Measurements from ENCODE around the gene HBZ.

Gene HBZ

DNA sequence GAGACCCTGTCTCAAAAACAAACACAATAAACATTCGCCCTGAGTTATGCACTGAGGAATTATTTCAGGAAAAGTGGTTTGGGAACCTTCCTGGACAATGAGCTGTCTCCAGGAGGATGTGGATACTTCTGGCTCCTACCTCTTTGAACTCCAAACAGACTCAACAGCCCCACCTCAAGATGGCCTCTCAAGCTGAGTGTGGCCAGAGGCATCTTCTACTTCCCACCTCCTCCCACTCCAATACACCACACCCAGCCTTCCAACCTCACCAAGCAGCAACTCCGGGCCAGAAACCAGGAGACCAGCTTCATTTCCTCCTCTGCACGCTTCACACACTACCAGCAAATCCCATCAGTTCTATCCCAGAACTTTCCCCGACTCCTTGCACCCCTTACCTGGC is 39.4 kb downstream of the HBZ start:
- no peaks in the 10 kb centered on the region for H3K79me2 ChIP-seq (ENCODE audit: insufficient read depth, low read length)

DNA sequence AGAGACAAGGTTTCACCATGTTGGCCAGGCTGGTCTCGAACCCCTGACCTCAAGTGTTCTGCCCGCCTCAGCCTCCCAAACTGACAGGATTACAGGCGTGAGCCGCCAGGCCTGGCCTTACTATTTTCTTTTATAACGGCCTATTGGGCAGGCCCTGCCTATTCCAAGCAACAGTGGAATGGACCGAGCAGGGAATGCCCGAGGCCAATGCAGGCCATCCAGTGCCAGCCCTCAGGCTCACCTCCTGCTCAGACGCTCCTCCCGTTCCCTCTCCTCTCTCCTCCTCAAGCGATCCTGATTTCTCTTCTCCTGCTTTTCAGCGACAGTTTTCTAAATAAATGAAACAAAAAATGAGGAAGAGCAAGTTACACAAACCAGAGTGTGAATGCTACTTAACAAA is 40.2 kb downstream of the HBZ start:
- no peak overlapping the region for H2AFZ ChIP-seq (ENCODE audit: low read length)
- H3K4me1 ChIP-seq (ENCODE audit: insufficient read depth, low read length, poor library complexity, severe bottlenecking), result no peaks in the 10 kb centered on the region
- no peak overlapping the region for H3K9ac ChIP-seq (ENCODE audit: low read depth, low read length, poor library complexity, severe bottlenecking)
- no peak overlapping the region for H3K4me3 ChIP-seq (ENCODE audit: low read length, poor library complexity, severe bottlenecking)
- H3K4me2 ChIP-seq (ENCODE audit: low read depth, low read length, poor library complexity, severe bottlenecking), result no peak overlapping the region
- no peaks in the 10 kb centered on the region for H4K20me1 ChIP-seq (ENCODE audit: insufficient read depth, low read length, poor library complexity, severe bottlenecking)
- no peak for TF ChIP-seq EZH2phosphoT487 (IDR thresholded peaks at IDR 0.05; ENCODE audit: borderline replicate concordance)
- TF ChIP-seq, protein P1, sequence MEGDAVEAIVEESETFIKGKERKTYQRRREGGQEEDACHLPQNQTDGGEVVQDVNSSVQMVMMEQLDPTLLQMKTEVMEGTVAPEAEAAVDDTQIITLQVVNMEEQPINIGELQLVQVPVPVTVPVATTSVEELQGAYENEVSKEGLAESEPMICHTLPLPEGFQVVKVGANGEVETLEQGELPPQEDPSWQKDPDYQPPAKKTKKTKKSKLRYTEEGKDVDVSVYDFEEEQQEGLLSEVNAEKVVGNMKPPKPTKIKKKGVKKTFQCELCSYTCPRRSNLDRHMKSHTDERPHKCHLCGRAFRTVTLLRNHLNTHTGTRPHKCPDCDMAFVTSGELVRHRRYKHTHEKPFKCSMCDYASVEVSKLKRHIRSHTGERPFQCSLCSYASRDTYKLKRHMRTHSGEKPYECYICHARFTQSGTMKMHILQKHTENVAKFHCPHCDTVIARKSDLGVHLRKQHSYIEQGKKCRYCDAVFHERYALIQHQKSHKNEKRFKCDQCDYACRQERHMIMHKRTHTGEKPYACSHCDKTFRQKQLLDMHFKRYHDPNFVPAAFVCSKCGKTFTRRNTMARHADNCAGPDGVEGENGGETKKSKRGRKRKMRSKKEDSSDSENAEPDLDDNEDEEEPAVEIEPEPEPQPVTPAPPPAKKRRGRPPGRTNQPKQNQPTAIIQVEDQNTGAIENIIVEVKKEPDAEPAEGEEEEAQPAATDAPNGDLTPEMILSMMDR (conservative IDR thresholded peaks at IDR 0.05; ENCODE audit: low read length), result no peak
- H3F3A ChIP-seq (ENCODE audit: low read depth), result no peaks in the 10 kb centered on the region
- no peaks in the 10 kb centered on the region for H3K27me3 ChIP-seq (ENCODE audit: insufficient read depth, low read length, poor library complexity, severe bottlenecking)
- H3K79me2 ChIP-seq (ENCODE audit: insufficient read depth, low read length), result no peaks in the 10 kb centered on the region
- H3K36me3 ChIP-seq (ENCODE audit: insufficient read depth, low read length), result peaks cover 44% of the 10 kb centered on the region; the same call in 1 of the 2 replicates
- no peaks in the 10 kb centered on the region for H3K9me3 ChIP-seq (ENCODE audit: insufficient read depth, low read depth, low read length)
- no peaks in the 10 kb centered on the region for H3K9me2 ChIP-seq (replicated peaks; ENCODE audit: low read depth, low read length)

More for the DNA sequence above, 39.4 kb downstream of the HBZ start:
- H3K4me1 ChIP-seq (ENCODE audit: insufficient read depth, low read length, poor library complexity, severe bottlenecking), result no peaks in the 10 kb centered on the region
- H3F3A ChIP-seq (ENCODE audit: low read depth), result no peaks in the 10 kb centered on the region
- no peak overlapping the region for H3K4me2 ChIP-seq (ENCODE audit: low read depth, low read length, poor library complexity, severe bottlenecking)
- no peaks in the 10 kb centered on the region for H3K27me3 ChIP-seq (ENCODE audit: insufficient read depth, low read length, poor library complexity, severe bottlenecking)
- no peak overlapping the region for H3K9ac ChIP-seq (ENCODE audit: low read depth, low read length, poor library complexity, severe bottlenecking)
- H3K9me3 ChIP-seq (ENCODE audit: insufficient read depth, low read depth, low read length), result no peaks in the 10 kb centered on the region
- H3K9me2 ChIP-seq (replicated peaks; ENCODE audit: low read depth, low read length), result no peaks in the 10 kb centered on the region
- no peak for TF ChIP-seq EZH2phosphoT487 (IDR thresholded peaks at IDR 0.05; ENCODE audit: borderline replicate concordance)
- TF ChIP-seq, protein P1 (conservative IDR thresholded peaks at IDR 0.05; ENCODE audit: low read length), result no peak
- H3K36me3 ChIP-seq (ENCODE audit: insufficient read depth, low read length), result peaks cover 45% of the 10 kb centered on the region; the same call in 1 of the 2 replicates
- no peaks in the 10 kb centered on the region for H4K20me1 ChIP-seq (ENCODE audit: insufficient read depth, low read length, poor library complexity, severe bottlenecking)
- H2AFZ ChIP-seq (ENCODE audit: low read length), result no peak overlapping the region
- H3K4me3 ChIP-seq (ENCODE audit: low read length, poor library complexity, severe bottlenecking), result no peak overlapping the region

DNA sequence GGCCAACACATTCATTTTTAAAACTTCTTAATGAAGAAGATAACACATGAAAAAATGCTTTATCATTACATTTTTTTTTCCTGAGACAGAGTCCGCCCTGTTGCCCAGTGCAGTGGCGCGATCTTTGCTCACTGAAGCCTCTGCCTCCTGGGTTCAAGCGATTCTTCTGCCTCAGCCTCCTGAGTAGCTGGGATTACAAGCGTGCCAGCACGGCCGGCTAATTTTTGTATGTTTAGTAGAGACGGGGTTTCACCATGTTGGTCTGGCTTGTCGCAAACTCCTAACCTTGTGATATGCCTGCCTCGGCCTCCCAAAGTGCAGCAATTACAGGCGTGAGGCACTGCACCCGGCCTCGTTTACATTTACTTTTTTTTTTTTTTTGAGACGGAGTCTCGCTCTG is 41.0 kb downstream of the HBZ start:
- H3K9me3 ChIP-seq (ENCODE audit: insufficient read depth, low read depth, low read length), result no peaks in the 10 kb centered on the region
- no peaks in the 10 kb centered on the region for H3K27me3 ChIP-seq (ENCODE audit: insufficient read depth, low read length, poor library complexity, severe bottlenecking)
- H3K36me3 ChIP-seq (ENCODE audit: insufficient read depth, low read length), result peaks cover 47% of the 10 kb centered on the region; the same call in 1 of the 2 replicates
- H3K9me2 ChIP-seq (replicated peaks; ENCODE audit: low read depth, low read length), result no peaks in the 10 kb centered on the region
- H3K4me3 ChIP-seq (ENCODE audit: low read length, poor library complexity, severe bottlenecking), result no peak overlapping the region
- H3K9ac ChIP-seq (ENCODE audit: low read depth, low read length, poor library complexity, severe bottlenecking), result no peak overlapping the region
- H3K4me1 ChIP-seq (ENCODE audit: insufficient read depth, low read length, poor library complexity, severe bottlenecking), result no peaks in the 10 kb centered on the region
- H2AFZ ChIP-seq (ENCODE audit: low read length), result no peak overlapping the region
- no peaks in the 10 kb centered on the region for H3F3A ChIP-seq (ENCODE audit: low read depth)
- TF ChIP-seq, protein P1 (conservative IDR thresholded peaks at IDR 0.05; ENCODE audit: low read length), result no peak
- TF ChIP-seq EZH2phosphoT487 (IDR thresholded peaks at IDR 0.05; ENCODE audit: borderline replicate concordance), result no peak
- H4K20me1 ChIP-seq (ENCODE audit: insufficient read depth, low read length, poor library complexity, severe bottlenecking), result no peaks in the 10 kb centered on the region
- H3K79me2 ChIP-seq (ENCODE audit: insufficient read depth, low read length), result no peaks in the 10 kb centered on the region
- H3K4me2 ChIP-seq (ENCODE audit: low read depth, low read length, poor library complexity, severe bottlenecking), result no peak overlapping the region
